GM19438 (cell line): ENCODE results near the gene CPA5.
"Not testable (repeated sequence)": the region's sequence is repeated elsewhere in the genome, so short reads cannot be mapped to it uniquely, and the experiment has no call there.

Experiments used
- ATAC-seq: cut with Tn5 transposase; IDR thresholded peaks from one replicate; pipeline ENCODE4 v1.9.1; 2021; ENCODE audit warnings: low read depth; ENCODE audit not compliant: unreplicated experiment

The CPA5 gene

DNA sequence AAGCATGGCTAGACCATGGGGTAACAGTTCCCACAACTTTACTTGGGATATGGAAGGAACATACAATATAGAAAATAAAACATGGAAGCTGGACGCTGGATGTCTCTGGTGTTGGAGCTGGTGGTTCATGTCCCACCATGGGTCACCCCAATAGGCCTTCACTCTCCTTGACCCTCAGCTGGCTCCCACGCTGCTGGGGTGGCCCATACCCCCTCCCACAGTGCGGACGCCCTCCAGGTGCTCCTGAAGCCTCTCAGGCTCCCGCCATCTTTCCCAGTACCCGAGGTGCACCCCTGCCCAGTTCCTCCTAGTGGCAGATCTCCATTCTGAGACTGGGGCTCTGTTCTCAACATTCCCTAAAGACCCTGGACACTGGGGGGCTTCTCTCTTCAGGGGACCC is 29.9 kb downstream of the CPA5 start:
- no peak for ATAC-seq

- not testable (repeated sequence) for ATAC-seq
Measured at GRCh38 chr7:130376461-130376860, 31.8 kb downstream of the CPA5 start.

DNA sequence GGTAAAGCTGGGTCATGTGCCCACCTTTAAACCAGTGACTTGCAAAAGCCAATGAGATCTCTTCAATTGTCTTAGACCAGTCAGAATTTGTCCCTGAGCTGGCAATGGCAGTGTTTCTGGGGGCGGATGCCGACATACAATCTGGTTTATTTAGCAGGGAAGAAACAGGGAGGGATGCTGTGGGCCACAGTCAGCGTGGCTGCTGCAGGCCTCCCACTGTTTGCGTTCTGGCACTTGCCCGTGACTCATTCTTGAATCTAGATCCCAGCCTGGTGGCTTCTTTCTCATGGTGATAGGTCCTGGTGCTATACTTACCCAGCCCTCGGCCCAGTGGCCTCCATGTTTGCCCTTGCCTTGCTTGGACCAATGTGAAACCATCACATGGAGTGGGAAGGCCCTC is 32.6 kb downstream of the CPA5 start:
- no peak for ATAC-seq

DNA sequence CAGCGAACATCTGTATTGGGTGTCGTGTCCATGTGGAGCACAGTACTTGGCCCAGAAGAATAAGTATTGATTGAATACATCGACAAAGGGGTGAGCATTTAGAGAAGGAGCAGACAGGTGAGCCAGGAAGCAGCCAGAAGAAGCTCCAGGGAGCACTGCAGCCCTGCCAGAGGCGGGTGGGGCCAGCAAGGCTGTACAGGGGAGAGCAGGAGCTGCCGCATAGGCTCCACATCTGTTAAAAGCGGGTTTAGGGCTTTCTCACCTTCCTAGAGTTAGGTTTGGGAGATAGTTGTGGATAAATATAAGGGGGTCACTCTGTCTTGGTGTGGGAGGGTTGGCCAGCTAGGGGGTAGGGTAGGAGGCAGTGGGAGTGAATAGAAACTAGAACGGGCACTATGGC is 34.4 kb downstream of the CPA5 start:
- ATAC-seq = no peak

- no peak for ATAC-seq
Measured at GRCh38 chr7:130379532-130379920, 34.9 kb downstream of the CPA5 start.

DNA sequence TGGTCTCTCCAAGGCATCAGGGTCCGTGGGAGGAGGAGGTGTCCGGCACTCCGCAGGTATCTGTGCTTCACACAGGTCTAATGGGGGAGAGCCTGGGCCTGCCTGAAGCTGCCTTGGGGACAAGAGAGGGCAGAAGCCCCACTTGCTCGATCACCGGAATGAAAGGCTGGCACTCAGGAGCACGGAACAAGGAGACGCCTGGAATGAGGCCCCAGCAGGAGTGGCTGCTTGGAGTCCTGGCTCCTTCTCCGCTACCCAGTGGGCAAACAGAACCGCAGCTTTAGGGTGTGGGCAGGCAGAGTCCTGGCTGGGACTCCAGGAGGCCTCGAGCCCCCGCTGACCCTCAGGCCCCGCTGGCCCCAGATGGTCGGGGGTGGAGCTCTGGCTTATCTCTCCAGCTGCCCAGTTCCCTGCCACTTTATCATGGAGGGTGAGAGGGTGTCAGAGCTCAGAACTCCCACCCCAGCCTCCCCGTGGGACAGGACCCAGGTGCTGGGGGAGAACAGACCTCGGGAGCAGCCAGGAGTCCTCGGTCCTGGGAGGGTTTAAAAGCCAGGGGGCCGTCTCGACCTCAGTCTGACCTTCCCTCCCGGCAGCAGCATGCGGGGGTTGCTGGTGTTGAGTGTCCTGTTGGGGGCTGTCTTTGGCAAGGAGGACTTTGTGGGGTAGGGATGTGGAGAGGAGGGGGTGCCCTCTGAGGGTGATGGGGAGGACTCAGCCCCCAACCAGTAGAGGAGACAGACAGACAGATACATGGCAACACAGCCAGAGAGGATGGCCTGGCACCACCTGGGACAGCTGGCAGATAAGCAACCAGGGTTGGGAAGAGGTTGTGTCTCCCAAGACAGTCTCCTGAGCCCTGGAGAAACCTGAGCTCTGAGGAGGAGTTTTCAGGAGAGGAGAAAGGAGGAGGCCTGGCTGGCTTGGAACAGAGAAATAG is 35.6 kb downstream of the CPA5 start, which contains the start of gene CPA1:
Gene CPA1 (plus strand): TSS at position 574 of the 940 bp plus-strand sequence. CDS start 27 bp downstream, at position 601.
- no peak for ATAC-seq

- no peak for ATAC-seq
Measured at GRCh38 chr7:130380861-130381455, 36.3 kb downstream of the CPA5 start.

GRCh38 chr7:130381468-130382312 is 37.1 kb downstream of the CPA5 start:
- ATAC-seq = no peak

GRCh38 chr7:130383187-130383980 is 38.8 kb downstream of the CPA5 start:
- no peak for ATAC-seq

- ATAC-seq = no peak
Measured at GRCh38 chr7:130384371-130384801, 39.8 kb downstream of the CPA5 start.

GRCh38 chr7:130384841-130385599 is 40.4 kb downstream of the CPA5 start:
- ATAC-seq = no peak

DNA sequence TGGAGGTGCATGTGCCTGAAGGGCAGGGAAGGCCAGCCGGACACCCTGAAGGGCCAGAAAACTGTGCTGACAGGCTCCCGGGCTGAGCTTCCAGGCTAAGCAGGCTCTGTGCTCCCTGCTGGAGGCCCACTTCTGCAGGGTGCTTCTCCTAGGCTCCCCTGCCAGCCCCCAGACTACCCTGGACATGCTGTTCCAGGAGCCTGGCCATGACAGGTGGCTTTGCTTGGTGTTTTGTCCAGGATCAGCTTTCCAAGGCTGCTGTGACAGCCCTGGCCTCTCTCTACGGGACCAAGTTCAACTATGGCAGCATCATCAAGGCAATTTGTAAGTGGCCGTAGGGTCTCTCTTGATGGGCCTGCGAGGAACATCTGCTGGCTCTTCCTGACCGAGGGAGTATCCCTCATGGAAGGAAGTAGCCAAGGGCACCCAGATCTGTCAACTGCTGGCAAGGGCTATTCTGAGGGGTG is 41.0 kb downstream of the CPA5 start:
- no peak for ATAC-seq

DNA sequence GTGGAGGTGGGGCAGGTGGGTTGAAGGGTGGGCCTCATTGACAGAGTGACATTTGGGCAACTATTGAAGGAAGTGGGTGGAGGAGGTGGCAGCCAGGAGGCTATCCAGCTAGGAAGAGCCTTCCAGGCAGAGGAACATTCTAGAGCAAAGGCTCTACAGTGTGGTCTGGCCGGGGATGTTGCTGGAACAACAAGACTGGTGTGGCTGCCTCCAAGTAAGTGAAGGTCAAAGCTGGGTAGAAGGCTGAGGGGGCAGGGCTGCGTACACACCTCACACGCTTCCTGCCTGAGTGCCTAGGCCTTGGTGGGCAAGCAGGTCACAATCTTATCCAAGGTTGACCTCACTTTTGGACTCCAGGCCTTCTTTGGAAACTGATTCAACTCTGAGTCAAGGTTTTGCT is 42.3 kb downstream of the CPA5 start:
- ATAC-seq = no peak

GRCh38 chr7:130387306-130387627 is 42.7 kb downstream of the CPA5 start:
- ATAC-seq = no peak

DNA sequence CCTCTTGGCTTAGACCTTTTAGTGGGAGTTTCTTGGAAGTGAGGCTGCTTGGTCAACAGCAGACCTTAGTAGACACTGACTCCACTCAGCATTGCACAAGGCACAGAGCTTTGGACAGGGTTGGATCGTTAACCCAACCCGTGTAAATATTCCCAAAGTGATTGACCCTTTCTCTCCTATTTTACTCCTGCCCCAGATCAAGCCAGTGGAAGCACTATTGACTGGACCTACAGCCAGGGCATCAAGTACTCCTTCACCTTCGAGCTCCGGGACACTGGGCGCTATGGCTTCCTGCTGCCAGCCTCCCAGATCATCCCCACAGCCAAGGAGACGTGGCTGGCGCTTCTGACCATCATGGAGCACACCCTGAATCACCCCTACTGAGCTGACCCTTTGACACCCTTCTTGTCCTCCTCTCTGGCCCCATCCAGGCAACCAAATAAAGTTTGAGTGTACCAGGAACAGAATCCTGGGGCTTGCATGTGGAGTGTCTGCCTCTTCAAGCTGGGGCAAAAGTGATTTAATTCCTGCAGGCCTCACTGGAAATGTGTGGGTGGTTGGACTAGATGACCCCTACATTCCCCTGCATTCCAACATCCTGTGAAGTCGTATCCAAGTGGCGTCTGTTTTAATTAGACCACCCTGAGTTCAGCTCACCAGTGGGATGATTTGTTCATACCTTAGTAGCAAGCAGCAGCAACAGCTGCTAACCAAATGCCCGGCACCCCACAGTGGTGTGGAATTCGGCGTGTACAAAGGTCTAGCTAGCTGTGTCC is 43.2 kb downstream of the CPA5 start:
- ATAC-seq = no peak

- ATAC-seq = no peak
Measured at GRCh38 chr7:130388671-130389070, 44.1 kb downstream of the CPA5 start.

GRCh38 chr7:130390486-130390885 is 45.9 kb downstream of the CPA5 start:
- ATAC-seq = no peak

DNA sequence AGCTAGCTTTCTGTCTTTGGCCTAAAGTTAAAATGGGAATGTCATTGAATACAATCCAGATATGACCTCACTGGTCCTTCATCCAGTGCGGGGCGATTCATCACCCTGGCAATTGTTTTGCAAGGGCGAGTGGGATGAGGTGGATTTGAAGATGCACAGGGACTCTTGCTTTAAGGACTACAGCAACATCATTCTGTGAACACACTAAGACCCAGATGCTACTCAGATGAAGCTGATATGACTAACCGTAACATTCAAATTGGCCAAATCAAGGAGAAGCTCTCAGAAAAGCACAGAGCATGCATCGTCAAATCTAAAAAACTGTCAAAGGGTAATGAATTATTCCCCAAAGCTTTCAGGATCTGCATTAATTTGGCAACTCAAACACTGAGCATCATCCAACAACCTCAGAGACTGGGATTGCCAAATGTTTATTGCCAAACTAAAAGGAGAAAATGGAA is 48.5 kb downstream of the CPA5 start:
- no peak for ATAC-seq
